ENCODE data around the gene LHFPL4.
"Not testable (repeated sequence)": the region's sequence is repeated elsewhere in the genome, so short reads cannot be mapped to it uniquely, and the experiment has no call there.

Gene LHFPL4

DNA sequence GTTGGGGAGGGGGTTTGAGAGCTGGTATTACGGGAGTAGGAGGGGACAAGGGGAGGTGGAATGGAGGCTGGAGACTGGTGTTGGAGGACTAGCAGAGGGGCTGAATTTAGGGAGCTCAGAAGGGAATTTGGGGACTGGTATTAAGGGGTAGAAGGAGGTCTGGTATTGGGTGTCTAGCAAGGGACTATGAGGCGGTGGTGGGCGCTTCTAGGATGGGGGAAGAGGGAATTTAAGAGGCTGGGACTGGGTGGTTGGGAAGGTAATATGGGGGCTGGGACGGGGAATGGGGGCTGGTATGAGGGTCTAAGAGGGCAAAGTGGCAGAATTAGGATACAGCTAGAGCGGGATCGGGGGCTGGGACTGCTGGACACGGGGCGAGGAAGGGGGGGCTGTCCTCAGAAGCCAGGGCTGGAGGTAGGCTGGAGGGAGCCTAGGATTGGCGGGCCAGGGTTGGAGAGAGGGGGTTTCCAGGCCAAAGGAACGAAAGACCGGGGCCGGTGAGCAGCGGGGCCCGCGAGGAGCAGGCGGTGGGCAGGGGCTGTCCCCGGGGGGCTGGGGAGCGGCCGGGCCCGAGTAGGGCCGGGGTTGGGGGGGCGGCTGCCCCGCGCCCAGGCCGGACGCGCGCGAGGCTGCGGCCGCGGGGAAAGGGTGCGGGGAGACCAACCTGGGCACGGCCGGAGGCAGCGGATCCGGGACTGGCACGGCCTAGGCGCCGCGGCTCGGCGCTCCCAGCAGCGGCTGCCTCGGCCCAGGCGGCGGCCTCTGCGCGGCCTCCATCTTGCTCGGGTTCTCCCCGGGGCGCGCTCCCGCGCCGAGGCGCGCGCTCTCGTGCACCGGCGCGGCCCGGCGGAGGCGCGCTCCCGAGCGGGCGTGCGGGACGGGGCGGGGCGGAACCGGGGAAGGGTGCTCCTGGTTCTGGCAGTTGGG is at the start of gene LHFPL4:
Gene LHFPL4, minus strand, starts transcription at position 802 of the 927 bp plus-strand sequence. CDS start 1,143 bp downstream, outside the sequence.
- DNase-seq (ENCODE audit: low read depth), result no peak
- no peak within 1 kb of the TSS for H3K4me3 ChIP-seq (ENCODE audit: low read depth, low read length)

DNA sequence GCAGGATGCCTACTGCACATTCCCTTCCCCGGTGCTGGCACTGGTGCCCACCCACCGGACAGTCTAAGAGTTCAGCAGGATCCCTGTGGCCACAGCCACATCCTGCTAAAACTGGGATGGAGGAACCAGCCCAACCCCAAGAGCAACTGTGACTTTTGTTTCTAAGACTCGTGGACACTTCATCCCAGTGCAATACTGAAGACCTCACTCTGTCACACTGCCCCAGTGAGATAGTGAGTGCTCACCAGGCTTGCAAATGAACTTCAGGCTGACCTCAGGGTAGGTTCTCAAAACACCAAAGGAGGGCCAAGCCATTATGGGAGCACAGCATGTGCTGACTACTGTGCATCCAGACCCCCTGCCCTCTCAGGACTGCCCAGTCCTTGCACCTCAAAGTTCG is 49.0 kb upstream of the LHFPL4 start:
- DNase-seq (ENCODE audit: low read depth), result no peak
- H3K4me3 ChIP-seq (ENCODE audit: low read depth, low read length), result no peak overlapping the region

DNA sequence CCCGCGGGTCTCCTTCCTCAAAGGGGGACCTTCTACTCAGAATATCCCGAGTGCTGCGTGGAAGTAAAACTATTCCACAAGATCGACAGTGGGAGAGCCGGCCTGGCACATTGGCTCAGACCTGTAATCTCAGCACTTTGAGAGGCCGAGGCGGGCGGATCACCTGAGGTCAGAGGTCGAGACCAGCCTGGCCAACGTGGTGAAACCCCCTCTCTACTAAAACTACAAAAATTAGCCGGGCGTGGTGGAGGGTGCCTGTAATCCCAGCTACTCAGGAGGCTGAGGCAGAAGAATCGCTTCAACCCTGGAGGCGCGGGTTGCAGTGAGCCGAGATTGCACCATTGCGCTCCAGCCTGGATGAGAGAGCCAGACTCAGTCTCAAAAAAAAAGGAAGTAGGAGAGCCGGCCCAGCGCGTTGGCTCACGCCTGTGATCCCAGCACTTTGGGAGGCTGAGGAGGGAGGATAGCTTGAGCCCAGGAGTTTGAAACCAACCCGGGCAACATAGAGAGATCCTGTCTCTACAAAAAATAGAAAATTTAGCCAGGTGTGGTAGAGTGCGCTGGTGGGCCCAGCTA is 47.5 kb upstream of the LHFPL4 start:
- H3K4me3 ChIP-seq (ENCODE audit: low read depth, low read length), result peak overlapping the region; percentile 22
- DNase-seq (ENCODE audit: low read depth), result not testable (repeated sequence)

DNA sequence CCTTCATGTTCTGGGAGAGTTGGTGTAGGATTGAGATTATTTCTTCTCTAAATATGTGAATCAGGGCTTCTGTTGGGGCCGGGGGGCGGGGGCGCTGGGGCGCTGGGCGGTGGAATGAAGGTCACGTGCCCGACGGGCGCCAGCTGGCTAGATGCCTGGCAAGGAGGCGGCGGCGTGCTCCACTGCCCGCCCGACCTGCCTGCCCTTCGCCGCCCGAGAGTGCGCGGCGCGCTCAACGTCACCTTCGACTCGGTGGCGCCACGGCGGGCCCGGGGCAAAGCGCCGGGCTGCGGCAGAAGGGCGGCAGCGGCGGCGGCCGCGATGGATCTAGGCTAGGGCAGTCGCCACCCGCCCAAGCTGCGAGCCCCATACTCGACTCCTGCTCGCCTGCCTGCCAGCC is 47.0 kb upstream of the LHFPL4 start:
- no peak for DNase-seq (ENCODE audit: low read depth)
- peak overlapping the region; percentile 22 for H3K4me3 ChIP-seq (ENCODE audit: low read depth, low read length)

DNA sequence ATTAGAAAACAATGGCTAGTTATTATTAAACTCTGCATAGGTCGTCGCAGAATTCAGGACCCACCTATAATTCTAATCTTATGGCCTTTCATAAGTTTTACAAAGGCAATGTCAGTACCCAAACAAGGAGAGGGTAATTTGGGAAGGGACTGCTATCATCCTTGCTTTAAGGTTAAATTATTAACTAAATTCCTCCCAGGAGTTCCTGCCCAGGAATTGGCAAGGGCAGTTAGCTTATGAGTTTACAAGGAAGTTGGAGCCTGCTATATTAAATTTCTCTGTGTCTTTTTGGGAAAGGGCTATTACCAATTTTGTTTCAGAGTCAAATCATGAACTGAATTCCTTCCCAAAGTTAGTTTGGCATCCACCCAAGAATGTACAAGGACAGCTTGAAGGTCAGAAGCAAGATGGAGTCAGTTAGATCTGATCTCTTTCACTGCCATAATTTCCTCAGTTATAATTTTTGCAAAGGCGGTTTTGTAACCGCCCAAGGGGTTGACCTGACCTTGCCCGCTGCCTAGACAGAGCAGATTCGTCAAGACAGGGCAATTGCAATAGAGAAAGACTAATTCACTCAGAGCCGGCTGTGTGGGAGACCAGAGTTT is 45.3 kb upstream of the LHFPL4 start:
- no peak for DNase-seq (ENCODE audit: low read depth)
- H3K4me3 ChIP-seq (ENCODE audit: low read depth, low read length), result no peak overlapping the region

DNA sequence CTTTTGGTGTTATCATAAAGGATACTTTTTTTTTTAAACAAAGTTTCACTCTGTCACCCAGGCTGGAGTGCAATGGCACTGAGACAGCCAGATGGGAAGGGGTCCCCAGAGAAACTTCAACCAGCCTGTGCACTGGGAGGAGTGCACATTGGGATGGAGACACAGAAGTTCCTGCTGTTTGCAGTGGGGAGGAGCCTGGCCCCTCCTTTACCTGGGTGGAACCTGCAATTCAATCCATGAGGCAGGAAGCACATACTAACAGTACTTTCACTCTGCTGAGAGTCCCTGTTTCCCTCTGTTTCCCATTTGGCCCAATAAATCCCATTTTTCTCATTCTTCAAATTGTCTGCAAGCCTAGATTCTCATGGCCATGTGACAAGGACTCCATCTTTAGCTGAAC is 42.3 kb upstream of the LHFPL4 start:
- H3K4me3 ChIP-seq (ENCODE audit: low read depth, low read length), result no peak overlapping the region
- DNase-seq (ENCODE audit: low read depth), result no peak

DNA sequence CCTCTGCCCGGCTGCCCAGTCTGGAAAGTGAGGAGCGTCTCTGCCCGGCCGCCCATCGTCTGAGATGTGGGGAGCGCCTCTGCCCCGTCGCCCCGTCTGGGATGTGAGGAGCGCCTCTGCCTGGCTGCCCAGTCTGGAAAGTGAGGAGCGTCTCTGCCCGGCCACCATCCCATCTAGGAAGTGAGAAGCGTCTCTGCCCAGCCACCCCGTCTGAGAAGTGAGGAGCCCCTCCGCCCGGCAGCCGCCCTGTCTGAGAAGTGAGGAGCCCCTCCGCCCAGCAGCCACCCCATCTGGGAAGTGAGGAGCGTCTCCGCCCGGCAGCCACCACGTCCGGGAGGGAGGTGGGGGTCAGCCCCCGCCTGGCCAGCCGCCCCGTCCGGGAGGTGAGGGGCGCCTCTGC is 38.2 kb upstream of the LHFPL4 start:
- DNase-seq (ENCODE audit: low read depth), result not testable (repeated sequence)

DNA sequence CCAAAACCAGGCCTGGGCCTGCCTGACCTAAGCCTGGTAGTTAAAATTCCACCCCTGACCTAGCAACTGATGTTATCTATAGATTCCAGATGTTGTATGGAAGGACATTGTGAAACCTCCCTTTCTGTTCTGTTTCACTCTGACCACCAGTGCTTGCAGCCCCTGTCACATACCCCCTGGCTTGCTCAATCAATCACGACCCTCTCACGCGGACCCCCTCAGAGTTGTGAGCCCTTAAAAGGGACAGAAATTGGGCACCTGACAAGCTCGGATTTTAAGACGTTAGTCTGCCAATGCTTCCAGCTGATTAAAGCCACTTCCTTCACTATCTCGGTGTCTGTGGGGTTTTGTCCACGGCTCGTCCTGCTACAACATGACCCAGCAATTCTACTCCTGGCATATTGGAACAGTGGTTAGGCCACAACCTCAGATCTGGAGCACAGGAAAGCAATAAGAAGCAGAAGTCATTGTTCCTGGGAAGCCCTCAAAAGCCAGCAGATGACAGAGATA is 36.7 kb upstream of the LHFPL4 start:
- no peak overlapping the region for H3K4me3 ChIP-seq (ENCODE audit: low read depth, low read length)

More for the DNA sequence above, 38.2 kb upstream of the LHFPL4 start:
- H3K4me3 ChIP-seq (ENCODE audit: low read depth, low read length), result not testable (repeated sequence)

DNA sequence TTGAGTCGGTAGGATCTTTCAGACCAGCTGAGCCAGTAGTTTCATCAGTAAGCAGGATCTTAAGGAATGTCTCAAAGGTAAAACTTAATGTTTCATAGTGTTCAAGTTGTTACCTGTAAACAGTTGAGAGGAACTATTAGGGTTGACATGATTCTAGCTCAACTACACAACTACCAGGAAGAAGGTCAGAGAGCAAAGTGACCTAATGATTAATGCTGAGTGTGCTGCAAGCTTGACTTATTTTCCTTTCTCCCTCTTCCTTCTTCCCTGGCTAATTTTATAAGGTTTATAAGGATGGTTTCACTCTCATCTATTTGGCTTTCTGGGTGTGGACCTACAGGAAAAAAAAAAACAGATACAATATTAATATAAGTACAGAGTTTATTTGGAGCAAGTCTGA is 30.2 kb upstream of the LHFPL4 start:
- DNase-seq (ENCODE audit: low read depth), result no peak
- H3K4me3 ChIP-seq (ENCODE audit: low read depth, low read length), result no peak overlapping the region

More for the DNA sequence above, 36.7 kb upstream of the LHFPL4 start:
- DNase-seq (ENCODE audit: low read depth), result no peak

DNA sequence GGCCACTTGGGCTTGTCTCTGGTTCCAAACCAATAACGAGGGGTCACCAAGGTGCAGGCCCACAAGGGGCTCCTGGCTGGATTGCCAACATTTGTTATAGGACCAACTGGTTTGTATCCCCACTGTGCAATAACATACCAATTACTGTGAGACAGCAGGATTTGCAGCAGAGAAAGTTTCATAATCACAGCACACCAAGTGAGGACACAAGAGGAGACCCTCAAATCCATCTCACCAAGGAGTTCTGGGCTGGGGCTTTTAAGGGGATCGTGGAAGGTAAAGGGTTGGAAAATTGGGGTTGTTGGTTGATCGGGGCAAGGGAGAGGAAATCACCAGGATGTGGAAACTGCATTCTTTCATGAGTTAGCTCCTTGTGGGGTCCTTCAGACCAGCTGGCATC is 29.7 kb upstream of the LHFPL4 start:
- no peak overlapping the region for H3K4me3 ChIP-seq (ENCODE audit: low read depth, low read length)
- DNase-seq (ENCODE audit: low read depth), result no peak

DNA sequence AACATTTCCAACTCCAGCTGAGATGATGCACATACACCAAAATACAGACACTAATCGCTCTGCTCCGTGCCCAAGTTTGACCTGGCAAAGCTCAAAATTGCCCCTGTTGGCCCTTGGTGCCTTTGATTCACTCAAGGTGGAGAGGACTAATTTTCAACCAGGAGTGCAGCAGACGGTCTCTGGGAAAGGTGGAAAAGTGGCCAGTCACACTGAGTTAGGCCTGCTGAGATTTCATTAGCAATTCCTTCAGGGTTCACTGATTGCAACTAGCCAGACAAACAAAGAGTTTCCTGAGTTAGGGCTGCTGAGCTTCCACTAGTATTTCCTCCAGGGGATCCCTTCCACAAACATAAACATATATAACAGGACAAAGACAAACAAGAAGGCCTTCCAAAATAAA is 28.7 kb upstream of the LHFPL4 start:
- H3K4me3 ChIP-seq (ENCODE audit: low read depth, low read length), result no peak overlapping the region
- no peak for DNase-seq (ENCODE audit: low read depth)

DNA sequence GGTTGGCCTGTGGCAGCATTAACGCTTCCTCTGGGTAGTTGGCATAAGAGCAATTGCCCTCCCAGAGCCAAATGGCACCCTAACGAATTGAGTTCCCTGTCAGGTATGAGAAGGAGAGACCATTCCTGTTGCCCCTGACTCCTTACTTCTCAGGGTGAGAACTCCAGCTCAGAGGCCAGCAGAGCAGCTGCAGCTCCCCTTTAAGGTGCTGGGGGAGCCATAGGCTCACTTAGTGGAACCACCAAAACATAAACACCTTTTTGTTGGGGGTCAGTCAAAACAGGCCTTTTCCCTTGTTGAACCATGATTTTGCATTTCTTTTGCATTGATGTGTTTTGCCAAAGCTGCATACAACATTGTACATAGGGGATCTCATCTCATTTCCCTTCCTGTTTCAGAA is 28.1 kb upstream of the LHFPL4 start:
- no peak for DNase-seq (ENCODE audit: low read depth)
- no peak overlapping the region for H3K4me3 ChIP-seq (ENCODE audit: low read depth, low read length)

DNA sequence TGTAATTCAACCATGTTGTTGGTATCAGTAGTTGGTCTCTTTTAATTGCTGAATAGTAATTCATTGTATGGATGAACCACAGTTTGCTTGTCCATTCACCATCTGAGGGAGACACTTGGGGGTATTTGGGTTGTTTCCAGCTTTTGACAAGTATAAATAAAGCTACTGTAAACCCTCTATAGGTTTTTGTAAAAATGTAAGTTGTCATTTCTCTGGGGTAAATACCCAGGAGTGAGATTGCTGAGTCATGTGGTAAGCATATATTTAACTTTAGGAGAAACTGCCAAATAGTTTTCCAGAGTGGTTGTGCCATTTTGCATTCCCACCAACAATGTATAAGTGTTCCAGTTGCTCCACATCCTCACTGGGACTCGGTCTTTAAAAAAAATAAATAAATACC is 15.4 kb upstream of the LHFPL4 start:
- H3K4me3 ChIP-seq (ENCODE audit: low read depth, low read length), result no peak overlapping the region
- DNase-seq (ENCODE audit: low read depth), result no peak

DNA sequence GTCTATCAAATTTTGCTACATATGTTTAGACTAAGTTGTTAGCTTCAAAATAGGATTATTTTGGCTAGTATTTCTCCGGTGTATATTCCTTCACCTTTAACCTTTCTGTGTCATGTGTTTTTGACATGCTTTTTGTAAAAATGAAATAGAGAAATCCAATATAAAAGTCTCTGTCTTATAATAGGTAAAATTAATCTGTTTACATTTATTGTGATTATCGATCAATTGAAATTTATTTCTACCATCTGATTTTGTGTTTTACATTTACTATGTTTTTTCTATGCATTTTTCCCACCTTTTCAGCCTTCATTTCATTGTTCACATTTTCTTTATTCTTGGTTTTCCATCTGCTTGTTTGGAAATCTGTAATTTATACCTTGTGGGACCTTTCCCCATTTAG is 11.7 kb upstream of the LHFPL4 start:
- no peak for DNase-seq (ENCODE audit: low read depth)

DNA sequence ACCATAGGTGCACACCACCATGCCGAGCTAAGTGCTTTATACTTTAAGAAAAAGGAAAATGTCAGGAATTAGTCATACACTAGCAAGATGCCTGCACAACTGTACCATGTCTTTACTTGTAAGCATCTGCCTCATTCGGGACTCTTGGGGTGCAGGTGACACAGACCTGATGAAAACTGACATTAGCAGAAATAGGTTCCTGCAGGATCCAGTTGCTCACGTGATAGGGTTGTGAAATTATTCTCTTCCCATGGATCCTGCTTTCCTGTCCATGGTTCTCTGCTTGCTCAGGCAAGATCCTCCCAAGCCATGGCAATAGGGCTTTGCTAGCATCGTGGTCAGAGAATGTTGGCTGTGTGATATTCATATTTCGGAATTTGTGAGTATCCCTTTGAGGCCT is 10.2 kb upstream of the LHFPL4 start:
- no peak for DNase-seq (ENCODE audit: low read depth)
- H3K4me3 ChIP-seq (ENCODE audit: low read depth, low read length), result no peak overlapping the region

More for the DNA sequence above, 11.7 kb upstream of the LHFPL4 start:
- no peak overlapping the region for H3K4me3 ChIP-seq (ENCODE audit: low read depth, low read length)

DNA sequence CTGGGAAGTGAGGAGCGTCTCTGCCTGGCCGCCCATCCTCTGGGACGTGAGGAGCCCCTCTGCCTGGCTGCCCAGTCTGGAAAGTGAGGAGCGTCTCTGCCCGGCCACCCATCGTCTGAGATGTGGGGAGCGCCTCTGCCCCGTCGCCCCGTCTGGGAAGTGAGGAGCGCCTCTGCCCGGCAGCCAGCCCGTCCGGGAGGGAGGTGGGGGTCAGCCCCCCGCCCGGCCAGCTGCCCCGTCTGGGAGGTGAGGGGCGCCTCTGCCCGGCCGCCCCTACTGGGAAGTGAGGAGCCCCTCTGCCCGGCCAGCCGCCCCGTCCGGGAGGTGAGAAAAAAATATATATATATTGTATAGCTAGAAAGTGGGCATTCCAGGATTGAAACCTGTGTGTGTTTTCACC is 6.4 kb upstream of the LHFPL4 start:
- not testable (repeated sequence) for DNase-seq (ENCODE audit: low read depth)

DNA sequence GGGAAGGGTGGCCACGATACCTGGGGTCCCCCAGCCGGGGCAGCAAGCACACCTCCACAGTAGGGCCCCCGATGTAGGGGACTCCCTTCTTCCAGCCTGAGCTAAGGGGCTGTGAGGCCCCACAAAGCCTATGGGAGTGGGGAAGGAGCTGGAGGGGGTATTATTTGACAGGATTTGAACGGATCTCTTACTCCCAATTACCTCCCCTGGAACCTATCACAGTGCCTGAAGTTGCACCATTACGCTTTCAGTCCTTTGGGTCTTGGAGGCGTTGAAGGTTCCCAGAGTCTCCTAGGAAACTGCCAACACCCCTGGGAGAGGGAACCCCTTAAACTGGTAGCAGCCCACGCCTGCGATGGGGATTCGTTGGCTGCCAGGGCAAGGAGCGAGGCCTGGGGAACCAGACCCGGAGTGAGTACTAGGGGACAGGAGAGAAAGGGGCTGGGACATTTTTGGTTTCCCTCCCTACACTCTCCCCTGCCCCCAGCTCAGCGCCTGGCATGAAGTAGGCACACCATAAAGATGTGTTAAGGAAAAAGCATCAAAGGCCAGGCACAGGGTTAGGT is 409 bp upstream of the LHFPL4 start:
- DNase-seq (ENCODE audit: low read depth), result no peak
- H3K4me3 ChIP-seq (ENCODE audit: low read depth, low read length), result no peak overlapping the region

More for the DNA sequence above, 6.4 kb upstream of the LHFPL4 start:
- H3K4me3 ChIP-seq (ENCODE audit: low read depth, low read length), result not testable (repeated sequence)

DNA sequence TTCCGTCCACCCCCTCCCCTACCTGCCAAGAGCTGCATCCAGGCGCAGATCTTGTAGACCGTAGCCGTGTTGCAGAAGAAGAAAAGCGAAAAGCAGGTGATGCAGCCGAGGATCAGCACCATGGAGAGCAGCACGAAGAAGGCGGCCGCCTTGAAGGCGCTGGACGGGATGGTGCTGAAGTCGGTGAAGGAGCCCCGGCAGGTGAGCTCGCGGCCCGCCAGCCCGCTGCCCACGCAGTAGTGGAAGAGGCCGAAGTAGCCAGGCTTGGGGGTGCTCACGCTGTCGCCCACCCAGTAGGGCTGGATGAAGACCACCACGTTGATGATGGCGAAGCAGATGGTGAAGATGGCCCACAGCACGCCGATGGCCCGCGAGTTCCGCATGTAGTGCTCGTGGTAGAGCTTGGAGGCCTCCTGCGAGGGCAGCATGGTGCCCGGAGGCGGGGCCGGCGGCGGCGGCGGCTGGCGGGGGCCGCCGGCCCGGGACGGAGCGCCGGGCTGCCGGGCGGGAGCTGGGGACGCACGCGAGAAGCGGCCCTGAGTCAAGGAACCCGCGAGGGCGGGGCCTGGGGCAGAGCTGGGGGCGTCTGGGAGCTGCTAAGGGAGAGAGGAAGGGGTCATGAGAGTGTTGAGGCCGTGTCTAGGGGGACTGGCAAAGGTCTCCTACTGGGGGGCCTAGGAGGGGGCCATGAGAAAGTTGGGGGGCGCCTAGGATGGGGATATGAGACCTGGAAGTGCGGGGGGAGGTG is 1.2 kb downstream of the LHFPL4 start:
- no peak overlapping the region for H3K4me3 ChIP-seq (ENCODE audit: low read depth, low read length)
- no peak for DNase-seq (ENCODE audit: low read depth)

DNA sequence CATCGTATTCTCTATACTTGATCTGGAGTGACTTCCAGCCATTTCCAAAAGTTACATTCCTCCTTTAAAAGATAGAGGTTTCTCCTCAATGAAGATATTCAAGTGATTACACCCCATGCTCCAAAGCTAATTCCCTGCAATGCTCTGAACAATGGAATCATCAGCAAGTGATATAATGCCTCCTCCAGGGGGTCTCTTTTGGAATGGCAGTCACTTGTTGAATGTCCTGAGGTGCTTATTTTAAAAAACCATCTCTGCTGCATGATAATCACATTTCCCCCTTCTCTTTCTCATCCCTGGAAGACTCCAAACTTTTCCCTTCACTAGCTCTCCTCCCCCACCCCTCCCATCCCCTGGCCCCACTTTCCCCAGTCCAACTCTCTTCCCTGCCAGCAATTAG is 2.6 kb downstream of the LHFPL4 start:
- no peak overlapping the region for H3K4me3 ChIP-seq (ENCODE audit: low read depth, low read length)
- DNase-seq (ENCODE audit: low read depth), result no peak
